SK-N-SH (cell line): Measurements from ENCODE around the gene SLC7A8. TPM values are rescaled to one million over a fixed set of nuclear protein-coding genes. Genes with fewer than 3 reads are reported as not detected.

Experiments
- CTCF ChIA-PET: fragments of 300-600, 350-600 bp; formaldehyde crosslinking; extraction: SDS; loops from one replicate; lab custom pipeline; 2021; lab: Yijun Ruan, JAX
- POLR2A ChIA-PET: fragments of 350-600 bp; sonication (Branson Sonifier 250); formaldehyde crosslinking; extraction: SDS; loops from one replicate; lab custom pipeline; 2020; ENCODE audit warnings: antibody characterized with exemption, inconsistent platforms; lab: Yijun Ruan, JAX
- DNase-seq: peaks from one replicate; pipeline ENCODE4 v3.0.0; 2012
- H2AFZ ChIP-seq: fragments of 200-600 bp; sonication (generic); 2 replicates; pipeline ENCODE4 v1.8.1; 2016; ENCODE audit warnings: antibody characterized with exemption, mild to moderate bottlenecking, low read depth
- H3F3A ChIP-seq: fragments of 200-600 bp; sonication (generic); replicated peaks from 2 replicates; pipeline ENCODE3; 2016; ENCODE audit warnings: antibody characterized with exemption, mild to moderate bottlenecking; ENCODE audit not compliant: insufficient read depth
- H3K27ac ChIP-seq, 2 experiments: fragments of 200-500 bp in 1 of 2; fragments of 200-600 bp in 1 of 2; sonication (Bioruptor generic) in 1 of 2; sonication (generic), shearing (Covaris generic) in 1 of 2; 2 replicates each; pipeline versions ENCODE4 v1.5.1 to v1.6.1; 2014 to 2016; ENCODE audit warnings: low read depth in 2 of 2, inconsistent platforms in 1 of 2, low read length in 1 of 2, mild to moderate bottlenecking in 1 of 2, mixed read lengths in 1 of 2
- H3K27me3 ChIP-seq: fragments of 200-600 bp; sonication (generic), shearing (Covaris generic); 2 replicates; pipeline ENCODE4 v1.6.1; 2016; ENCODE audit warnings: mixed run types; ENCODE audit not compliant: insufficient read depth
- H3K36me3 ChIP-seq, 2 experiments: fragments of 200-500 bp in 1 of 2; fragments of 200-600 bp in 1 of 2; sonication (Bioruptor generic) in 1 of 2; sonication (generic) in 1 of 2; replicated peaks in 1 of 2; 2 replicates each; pipeline versions ENCODE3 to v1.5.1; 2014 to 2016; ENCODE audit warnings: low read length in 1 of 2, mild to moderate bottlenecking in 1 of 2; ENCODE audit not compliant: insufficient read depth in 2 of 2, control insufficient read depth in 1 of 2
- H3K4me1 ChIP-seq, 2 experiments: fragments of 200-500 bp in 1 of 2; fragments of 200-600 bp in 1 of 2; sonication (Bioruptor generic) in 1 of 2; sonication (generic), shearing (Covaris generic) in 1 of 2; 2 replicates each; pipeline versions ENCODE4 v1.5.1 to v1.6.1; 2014 to 2016; ENCODE audit warnings: low read depth in 1 of 2, low read length in 1 of 2, mixed run types in 1 of 2; ENCODE audit not compliant: insufficient read depth in 2 of 2, control insufficient read depth in 1 of 2
- H3K4me2 ChIP-seq: fragments of 200-600 bp; sonication (generic), shearing (Covaris generic); 2 replicates; pipeline ENCODE4 v1.6.1; 2017; ENCODE audit warnings: mixed run types
- H3K4me3 ChIP-seq, 2 experiments: fragments of 200-500 bp in 1 of 2; fragments of 200-600 bp in 1 of 2; sonication (Bioruptor generic) in 1 of 2; sonication (generic), shearing (Covaris generic) in 1 of 2; 2 replicates each; pipeline versions ENCODE4 v1.5.1 to v1.8.1; 2014 to 2016; ENCODE audit warnings: low read depth in 2 of 2, inconsistent platforms in 1 of 2, low read length in 1 of 2, mild to moderate bottlenecking in 1 of 2, mixed read lengths in 1 of 2, moderate library complexity in 1 of 2
- H3K79me2 ChIP-seq: fragments of 200-600 bp; sonication (generic); 2 replicates; pipeline ENCODE4 v1.8.1; 2017; ENCODE audit warnings: mild to moderate bottlenecking; ENCODE audit not compliant: insufficient read depth
- H3K9ac ChIP-seq: fragments of 200-600 bp; sonication (generic); 2 replicates; pipeline ENCODE4 v1.6.1; 2017; ENCODE audit warnings: mixed run types
- H3K9me2 ChIP-seq: fragments of 200-600 bp; sonication (generic); 2 replicates; pipeline ENCODE4 v1.6.1; 2017; ENCODE audit warnings: mixed run types
- H3K9me3 ChIP-seq: fragments of 200-600 bp; sonication (generic); 2 replicates; pipeline ENCODE4 v1.6.1; 2017; ENCODE audit warnings: mixed run types, mild to moderate bottlenecking, moderate library complexity
- H4K20me1 ChIP-seq: fragments of 200-600 bp; sonication (generic); 2 replicates; pipeline ENCODE4 v1.6.1; 2017; ENCODE audit warnings: mild to moderate bottlenecking, mixed run types; ENCODE audit not compliant: insufficient read depth
- CTCF ChIP-seq: fragments of 200-600 bp; sonication (generic); IDR thresholded peaks from 2 replicates; pipeline ENCODE4 v1.6.1; 2017; ENCODE audit warnings: antibody characterized with exemption, mild to moderate bottlenecking, moderate library complexity
- ELF1 ChIP-seq: IDR thresholded peaks from 2 replicates; pipeline ENCODE4 v1.4.0; 2012
- EP300 ChIP-seq, 2 experiments: IDR thresholded peaks; 2 replicates each; pipeline versions ENCODE4 v1.4.0 to v1.6.1; 2012; ENCODE audit warnings: borderline replicate concordance in 1 of 2, low read depth in 1 of 2, low read length in 1 of 2
- GATA2 ChIP-seq: sonication (generic); formaldehyde crosslinking; IDR thresholded peaks from 2 replicates; pipeline ENCODE4 v1.5.0; 2020; ENCODE audit warnings: mild to moderate bottlenecking, missing genetic modification reagents
- MXI1 ChIP-seq: IDR thresholded peaks from 2 replicates; pipeline ENCODE4 v1.6.1; 2012; ENCODE audit warnings: mild to moderate bottlenecking, low read depth, low read length, improper control_type of control experiment
- NRF1 ChIP-seq: IDR thresholded peaks from 2 replicates; pipeline ENCODE4 v1.6.1; 2012; ENCODE audit warnings: low read depth, mild to moderate bottlenecking, low read length
- RAD21 ChIP-seq: IDR thresholded peaks from 2 replicates; pipeline ENCODE4 v1.6.1; 2012; ENCODE audit warnings: mild to moderate bottlenecking, low read length
- USF2 ChIP-seq: fragments of 150-350 bp; IDR thresholded peaks from 2 replicates; pipeline ENCODE4 v1.6.1; 2017; ENCODE audit warnings: antibody characterized with exemption, low read length, low read depth, borderline replicate concordance
- YY1 ChIP-seq: IDR thresholded peaks from 2 replicates; pipeline ENCODE4 v1.4.0; 2012; ENCODE audit warnings: low read depth, mild to moderate bottlenecking
- ZBTB33 ChIP-seq: IDR thresholded peaks from 2 replicates; pipeline ENCODE4 v1.4.0; 2012; ENCODE audit warnings: low read depth, borderline replicate concordance
- WGBS: methylation state at CpG from one replicate; pipeline ENCODE4 v1.1.6; 2017; ENCODE audit warnings: low lambda C conversion rate; 5-methylcytosine and 5-hydroxymethylcytosine counted together
- polyA plus RNA-seq, 3 experiments: library from polyadenylated mRNA; depleted of rRNA; stranded (reverse); fragments of >200 nt; gene quantifications; 2 replicates each; pipeline ENCODE4 v1.2.3, GENCODE V29; 2012
- small RNA-seq, 7 experiments: library from RNA; depleted of rRNA; stranded (forward); fragments of <200 nt; gene quantifications; one replicate each; pipeline ENCODE3, GENCODE V24; 2012

Gene SLC7A8
- polyA plus RNA-seq, 1 of the 3 experiments (the other 2 are of a cell fraction) = 1.4 TPM

GRCh38 chr14:23076785-23077408 lies 106.6 kb downstream of the SLC7A8 start:
- 59% methylated on average over 5 of the region's 5 CpGs for WGBS
- H3K9me2 ChIP-seq = no peaks in the 10 kb centered on the region
- H3K9ac ChIP-seq = no peak overlapping the region
- TF ChIP-seq MXI1 (no peak), USF2 (no peak), EP300 (IDR thresholded peaks at IDR 0.05; ENCODE audit: borderline replicate concordance in 1 of 2, low read depth in 1 of 2, low read length in 1 of 2) (no peak), YY1 (no peak), NRF1 (no peak), GATA2 (CRISPR knock-in tag) (no peak), ZBTB33 (no peak), CTCF (peak; percentile 80), RAD21 (peak; percentile 41), ELF1 (no peak)
- peak; percentile 48 for DNase-seq
- peaks cover 60% of the 10 kb centered on the region for H3F3A ChIP-seq
- peaks cover 6 to 30% of the 10 kb centered on the region in 2 experiments for H3K4me1 ChIP-seq
- POLR2A ChIA-PET = interaction anchor here (0.8 kb wide), 1 partner anchor 18 kb away, joined by 3 read pairs; the partner anchor contains the start of genes ACIN1 and C14orf119
- H3K27me3 ChIP-seq = no peaks in the 10 kb centered on the region
- H3K36me3 ChIP-seq = peaks cover 74 to 87% of the 10 kb centered on the region in 2 experiments
- no peak overlapping the region for H3K4me3 ChIP-seq
- CTCF ChIA-PET = interaction anchor here (0.6 to 5.8 kb wide), 33 partner anchors 9 to 249 kb away, joined by 3 to 73 read pairs (median 5); partner anchors contain the start of genes ACIN1, C14orf119, CDH24 and HAUS4
- H3K9me3 ChIP-seq = no peaks in the 10 kb centered on the region
- no peaks in the 10 kb centered on the region for H4K20me1 ChIP-seq
- H3K4me2 ChIP-seq = no peak overlapping the region
- H3K79me2 ChIP-seq = peaks cover 39% of the 10 kb centered on the region
- H2AFZ ChIP-seq = no peak overlapping the region
- H3K27ac ChIP-seq = 0 out of 4 replicates have a peak overlapping the region, but pooled peaks of 1 of the 2 experiments have one; percentile 75

Small RNA genes within 50 kb of the gene (small RNA-seq; reads per million reads assigned to genes)
- gene AL049829.1 (0 reads per million in 7 experiments), gene RNU6-1138P (0 reads per million in 7 experiments)

Other genes with a start within 250 kb of the SLC7A8 start
- 25.0 and 27.3 TPM in 2 replicates for gene HAUS4, start 226.6 kb downstream of the SLC7A8 start, polyA plus RNA-seq (2012; rRNA removed)
- gene AJUBA, start 201.1 kb downstream of the SLC7A8 start, polyA plus RNA-seq (2012; rRNA removed) = 24.4 and 36.2 TPM in 2 replicates
- 9.1 and 9.5 TPM in 2 replicates for gene C14orf93, start 173.5 kb downstream of the SLC7A8 start, polyA plus RNA-seq (2012; rRNA removed)
- gene PSMB5, start 148.8 kb downstream of the SLC7A8 start, polyA plus RNA-seq (2012; rRNA removed) = 337 and 401 TPM in 2 replicates
- gene PSMB11, start 141.4 kb downstream of the SLC7A8 start, polyA plus RNA-seq (2012; rRNA removed) = not detected in 2 replicates
- gene CDH24, start 126.1 kb downstream of the SLC7A8 start, polyA plus RNA-seq (2012; rRNA removed) = 30.8 and 36.7 TPM in 2 replicates
- 159 and 195 TPM in 2 replicates for gene ACIN1, start 88.5 kb downstream of the SLC7A8 start, polyA plus RNA-seq (2012; rRNA removed)
- 55.2 and 73.3 TPM in 2 replicates for gene C14orf119, start 88.2 kb downstream of the SLC7A8 start, polyA plus RNA-seq (2012; rRNA removed)
- not detected in 2 replicates for gene CIROP, start 78.7 kb downstream of the SLC7A8 start, polyA plus RNA-seq (2012; rRNA removed)
- not detected in 2 replicates for gene CEBPE, start 64.4 kb downstream of the SLC7A8 start, polyA plus RNA-seq (2012; rRNA removed)
- not detected in 2 replicates for gene RNF212B, start 54.3 kb upstream of the SLC7A8 start, polyA plus RNA-seq (2012; rRNA removed)
- 7.7 and 8.7 TPM in 2 replicates for gene HOMEZ, start 102.5 kb upstream of the SLC7A8 start, polyA plus RNA-seq (2012; rRNA removed)
- gene PPP1R3E, start 119.2 kb upstream of the SLC7A8 start, polyA plus RNA-seq (2012; rRNA removed) = 6.6 and 7.4 TPM in 2 replicates
- gene BCL2L2, start 123.2 kb upstream of the SLC7A8 start, polyA plus RNA-seq (2012; rRNA removed) = 30.6 and 49.4 TPM in 2 replicates
- gene PABPN1, start 137.8 kb upstream of the SLC7A8 start, polyA plus RNA-seq (2012; rRNA removed) = 266 and 444 TPM in 2 replicates
- gene SLC22A17, start 169.2 kb upstream of the SLC7A8 start, polyA plus RNA-seq (2012; rRNA removed) = 20.6 and 27.2 TPM in 2 replicates
- gene EFS, start 181.5 kb upstream of the SLC7A8 start, polyA plus RNA-seq (2012; rRNA removed) = 2.6 and 4.4 TPM in 2 replicates
- not detected in 2 replicates for gene IL25, start 189.1 kb upstream of the SLC7A8 start, polyA plus RNA-seq (2012; rRNA removed)
- 0.13 TPM in 1 of 2 replicates, not detected in the other for gene CMTM5, start 193.4 kb upstream of the SLC7A8 start, polyA plus RNA-seq (2012; rRNA removed)
- not detected in 2 replicates for gene MYH6, start 224.6 kb upstream of the SLC7A8 start, polyA plus RNA-seq (2012; rRNA removed)